VCaP (cell line): ENCODE data around the gene NR2E1.

Experiments used
- H3K27ac ChIP-seq: fragments of 450-650 bp; 2 replicates; pipeline ENCODE4 v1.5.1; 2017
- CTCF ChIP-seq: fragments of 450-650 bp; conservative IDR thresholded peaks from 2 replicates; pipeline ENCODE4 v1.5.1; 2017; ENCODE audit warnings: mild to moderate bottlenecking, moderate library complexity

The NR2E1 gene

GRCh38 chr6:108164815-108165706 lies 761 bp upstream of the NR2E1 start:
- TF ChIP-seq CTCF: no peak
- H3K27ac ChIP-seq: no peak overlapping the region

- H3K27ac ChIP-seq: no peak overlapping the region
- no peak for TF ChIP-seq CTCF
These were observed 1.0 kb downstream of the NR2E1 start for GRCh38 chr6:108166664-108167448.

GRCh38 chr6:108167449-108168089 lies 1.7 kb downstream of the NR2E1 start:
- TF ChIP-seq CTCF: no peak
- no peak overlapping the region for H3K27ac ChIP-seq

GRCh38 chr6:108168090-108168463 lies 2.3 kb downstream of the NR2E1 start:
- no peak overlapping the region for H3K27ac ChIP-seq
- no peak for TF ChIP-seq CTCF

GRCh38 chr6:108168501-108169463 lies 3.0 kb downstream of the NR2E1 start:
- H3K27ac ChIP-seq: no peak overlapping the region
- no peak for TF ChIP-seq CTCF

GRCh38 chr6:108169464-108170331 lies 3.9 kb downstream of the NR2E1 start:
- H3K27ac ChIP-seq: no peak overlapping the region
- TF ChIP-seq CTCF: no peak
